GM18498 (cell line): Measurements from ENCODE around the gene TMEM256.

Experiments
- ATAC-seq: cut with Tn5 transposase; IDR thresholded peaks from one replicate; pipeline ENCODE4 v1.9.1; 2021; ENCODE audit warnings: mild to moderate bottlenecking, moderate library complexity; ENCODE audit not compliant: unreplicated experiment

Gene TMEM256

DNA sequence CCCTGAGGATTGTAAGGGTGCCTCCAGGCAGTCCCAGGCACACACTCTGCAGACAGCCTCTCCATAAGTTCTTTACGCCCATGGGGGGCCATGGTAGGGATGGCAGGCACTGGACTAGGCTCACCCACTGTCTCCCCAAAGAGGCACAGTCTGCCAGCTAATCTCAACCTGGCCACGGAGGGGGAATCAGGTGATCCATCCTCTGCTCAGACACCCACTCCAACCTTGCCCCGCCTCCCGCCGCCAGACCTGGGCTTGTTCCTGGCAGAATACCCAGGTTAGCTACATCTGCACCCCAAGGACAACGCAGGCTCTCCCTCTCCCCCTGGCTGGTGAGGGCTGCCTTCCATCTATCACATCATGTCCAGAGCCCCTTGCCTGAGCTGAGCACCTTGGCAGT is 5.0 kb upstream of the TMEM256 start:
- no peak for ATAC-seq

- ATAC-seq = no peak
Measured at GRCh38 chr17:7408252-7408727, 4.4 kb upstream of the TMEM256 start.

DNA sequence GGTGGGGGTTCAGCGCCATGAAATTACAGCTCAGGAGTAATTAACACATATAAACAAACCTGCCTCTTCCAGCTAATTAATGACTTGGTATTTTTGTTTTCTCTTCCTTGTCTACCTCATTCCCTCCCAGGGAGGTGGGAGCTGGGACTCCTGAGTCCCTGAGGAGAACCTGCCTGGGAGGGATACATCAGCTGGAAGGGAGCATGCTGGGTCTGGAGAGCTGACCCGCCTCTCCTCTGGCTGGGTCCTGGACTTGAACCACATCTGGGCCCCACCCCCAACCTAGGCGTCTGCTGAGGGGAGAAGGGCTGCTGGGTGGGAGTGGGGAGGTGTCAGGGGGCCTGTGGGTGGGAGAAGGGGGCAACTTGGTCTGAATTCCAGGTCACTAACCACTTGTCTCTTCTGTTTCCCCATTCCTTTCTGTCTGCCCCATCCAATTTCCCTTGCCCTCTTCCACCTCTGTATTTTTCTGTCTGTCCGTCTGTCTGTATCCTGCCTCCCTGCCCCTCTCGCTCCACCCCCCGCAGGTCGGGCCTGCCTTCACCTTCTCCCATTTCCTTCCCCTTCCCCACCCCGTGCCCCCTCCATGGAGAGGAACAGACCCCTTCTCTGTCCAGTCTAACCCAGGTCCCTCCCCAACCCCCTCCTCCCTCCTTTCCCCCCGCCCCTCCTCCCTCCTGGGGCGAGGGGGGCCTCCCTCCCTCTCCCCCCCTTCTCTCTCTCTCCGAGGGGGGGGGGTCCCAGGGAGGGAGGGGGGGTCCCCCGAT is 3.8 kb upstream of the TMEM256 start, which contains the start of gene NLGN2:
Gene NLGN2, plus strand, starts transcription at position 361 of the 767 bp plus-strand sequence. CDS start 411 bp downstream, outside the sequence.
- no peak for ATAC-seq

DNA sequence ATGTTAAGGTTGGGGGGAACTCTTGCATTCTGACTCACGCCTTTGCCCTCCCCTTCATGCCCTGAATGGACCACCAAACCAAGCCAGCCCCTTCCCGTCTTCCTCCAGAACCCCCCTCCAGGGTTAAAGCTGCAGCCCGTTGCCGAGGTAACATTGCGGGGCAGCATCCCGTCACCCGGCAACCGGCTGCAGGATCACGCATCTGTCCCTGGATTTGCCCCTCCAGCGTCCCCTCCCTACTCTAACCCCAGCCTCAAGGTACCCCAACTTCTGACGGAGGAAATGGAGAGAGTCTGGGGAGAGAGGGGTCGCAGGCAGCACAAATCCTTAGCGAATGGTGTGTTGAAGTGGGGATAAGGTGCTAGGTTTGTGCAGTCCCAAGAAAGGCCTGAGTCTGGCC is 3.2 kb upstream of the TMEM256 start:
- no peak for ATAC-seq

DNA sequence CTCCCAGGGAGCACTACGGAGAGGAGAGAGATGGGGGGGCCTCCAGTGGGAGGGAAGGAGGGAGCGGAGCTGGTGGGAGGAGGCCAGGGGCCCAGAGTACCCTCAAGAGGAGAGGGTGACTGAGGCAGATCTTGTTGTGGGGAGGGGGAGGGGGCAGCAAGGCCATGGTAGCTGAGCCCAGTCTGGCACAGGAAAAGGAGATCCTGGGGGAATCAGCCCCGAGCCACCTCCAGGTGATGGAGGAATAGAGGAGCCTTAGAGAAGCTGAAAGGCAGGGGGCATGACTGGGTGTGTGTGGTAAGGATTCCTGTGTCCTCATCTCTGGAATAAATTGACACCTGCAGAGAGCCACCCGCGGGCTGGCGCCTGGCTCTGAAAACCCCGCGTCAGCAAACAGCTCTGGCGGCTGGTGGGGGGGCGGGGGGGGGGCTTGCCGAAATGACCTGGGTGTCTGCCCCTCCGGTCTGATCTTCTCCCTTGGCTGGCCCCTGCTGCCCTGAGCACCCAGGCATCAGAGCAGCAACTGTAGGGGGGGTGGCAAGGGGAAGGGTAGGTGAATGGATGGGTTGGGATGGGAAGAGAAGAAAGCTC is 2.4 kb upstream of the TMEM256 start:
- no peak for ATAC-seq

DNA sequence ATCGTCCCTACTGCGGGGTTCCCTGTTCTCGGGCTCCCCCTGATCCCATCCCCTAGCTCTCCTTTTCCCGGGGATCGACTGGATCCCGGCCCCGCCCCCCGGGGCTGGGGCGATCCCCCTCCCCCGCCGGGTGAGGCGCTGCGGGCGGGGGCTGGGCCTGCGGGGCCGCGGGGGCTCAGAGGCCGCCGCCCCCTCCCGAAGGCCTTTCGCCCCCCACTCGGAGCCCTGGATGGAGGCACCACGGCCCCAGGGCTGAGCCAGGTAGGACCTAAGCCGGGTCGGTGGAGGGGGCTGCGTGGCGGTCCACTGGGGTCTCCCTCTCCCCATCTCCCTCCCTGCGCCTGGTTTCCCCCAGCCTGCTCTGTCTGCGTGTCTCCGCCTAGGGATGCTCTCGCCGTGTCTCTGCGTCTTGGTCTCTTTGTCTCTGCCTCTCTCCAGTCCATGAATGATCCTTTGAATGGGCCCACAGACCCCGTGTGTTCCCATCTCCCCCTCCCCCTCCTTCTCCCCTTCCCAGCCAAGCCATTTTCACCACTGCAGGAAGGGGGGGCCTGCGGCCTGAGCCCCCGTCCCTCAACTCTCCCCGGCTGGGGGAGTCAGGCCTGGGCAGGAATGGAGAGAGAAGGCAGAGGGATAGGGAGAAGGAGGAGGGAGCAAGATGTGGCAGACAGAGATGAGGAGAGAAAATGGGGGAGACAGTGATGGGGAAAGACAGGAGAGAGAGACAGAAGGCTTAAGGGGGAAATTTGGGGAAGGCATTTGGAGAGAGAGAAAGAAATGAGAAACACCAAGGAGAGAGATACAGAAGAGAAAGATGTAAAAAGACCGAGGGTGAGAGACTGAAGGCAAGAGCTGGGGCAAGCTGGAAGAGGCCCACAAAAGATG is 1.7 kb upstream of the TMEM256 start:
- no peak for ATAC-seq

DNA sequence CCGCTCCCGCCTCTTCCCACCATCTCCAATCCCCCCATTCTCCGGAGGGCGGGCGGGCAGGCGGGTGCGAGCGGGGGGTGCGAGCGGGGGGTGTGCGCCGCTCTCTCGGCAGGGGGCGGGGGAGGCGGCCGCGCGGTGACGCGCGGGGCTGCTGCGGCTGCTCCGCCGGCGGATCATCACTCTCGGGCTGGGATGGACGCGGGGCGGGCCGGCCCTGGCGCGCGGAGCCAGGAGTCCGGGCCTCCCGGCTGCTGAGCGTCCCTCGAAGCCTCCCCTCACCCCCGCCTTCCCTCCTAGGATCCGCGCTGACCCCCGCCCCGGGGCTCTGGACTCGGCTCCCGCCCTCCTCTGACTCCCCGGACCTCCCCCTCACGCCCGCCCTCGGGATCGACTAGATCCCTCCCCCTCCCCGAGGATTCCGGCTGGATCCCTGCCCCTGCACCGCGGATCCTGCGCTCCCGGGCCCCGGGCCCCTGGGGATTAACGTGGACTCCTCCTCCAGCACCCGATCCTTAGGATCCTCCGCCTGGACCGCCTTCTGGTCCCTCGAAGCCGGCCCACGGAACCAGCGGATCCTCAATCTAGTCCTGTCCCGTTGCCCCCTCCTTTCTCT is 946 bp upstream of the TMEM256 start:
- ATAC-seq = peak; percentile 3

DNA sequence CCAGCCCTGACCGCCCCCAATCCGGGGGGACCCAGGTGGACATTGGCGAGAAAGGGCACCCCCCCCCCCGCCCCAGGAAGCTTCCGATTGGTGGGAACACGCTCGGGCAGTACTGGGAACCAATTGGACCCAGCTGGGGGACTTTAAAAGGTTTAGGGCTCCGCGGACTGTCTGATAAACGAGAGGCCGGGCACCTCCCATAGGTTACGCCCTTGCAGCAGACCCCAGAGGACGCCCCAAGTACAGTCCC is 245 bp downstream of the TMEM256 start:
- ATAC-seq = no peak

DNA sequence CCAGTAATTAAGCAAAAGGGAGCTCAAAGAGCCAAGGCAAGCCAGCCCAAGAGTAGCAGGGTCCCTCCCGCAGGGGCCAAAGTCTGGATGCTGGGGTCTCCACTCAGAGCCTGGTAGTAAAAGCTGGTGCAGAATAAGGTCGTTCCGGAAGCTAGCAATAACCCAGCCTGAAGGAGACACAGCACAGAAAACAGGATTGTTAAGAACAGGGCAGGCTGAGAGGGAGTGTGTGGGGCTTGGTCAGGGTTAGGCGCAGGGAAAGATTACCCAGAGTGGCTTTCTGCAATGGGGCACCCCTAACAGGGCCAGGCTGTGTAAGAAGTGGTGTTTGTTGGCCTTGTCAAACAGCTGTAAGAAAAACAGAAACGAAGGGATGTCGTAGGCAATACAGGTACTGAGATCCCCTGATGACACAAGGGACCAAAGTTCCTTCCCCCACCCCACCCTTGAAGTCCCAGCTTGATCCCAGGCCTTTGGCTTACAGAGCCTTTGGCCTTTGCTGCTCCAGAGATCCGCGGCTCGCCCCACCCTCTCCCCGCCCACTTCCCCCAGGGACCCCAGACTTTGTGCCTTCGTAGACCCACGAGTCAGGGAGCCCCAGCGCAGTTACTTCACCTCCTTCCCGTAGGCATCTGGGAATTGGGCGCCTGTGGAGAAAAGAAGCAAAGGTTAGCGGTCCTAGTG is 712 bp downstream of the TMEM256 start:
- ATAC-seq = no peak

GRCh38 chr17:7398612-7399011 is 5.3 kb downstream of the TMEM256 start:
- no peak for ATAC-seq

GRCh38 chr17:7396147-7396546 is 7.8 kb downstream of the TMEM256 start:
- no peak for ATAC-seq

- ATAC-seq = peak; percentile 87
Measured at GRCh38 chr17:7394452-7395191, 9.3 kb downstream of the TMEM256 start, which contains the start of gene PLSCR3. Gene PLSCR3, minus strand, starts transcription at chr17:7394525. Its CDS starts 415 bp downstream, at chr17:7394110.

DNA sequence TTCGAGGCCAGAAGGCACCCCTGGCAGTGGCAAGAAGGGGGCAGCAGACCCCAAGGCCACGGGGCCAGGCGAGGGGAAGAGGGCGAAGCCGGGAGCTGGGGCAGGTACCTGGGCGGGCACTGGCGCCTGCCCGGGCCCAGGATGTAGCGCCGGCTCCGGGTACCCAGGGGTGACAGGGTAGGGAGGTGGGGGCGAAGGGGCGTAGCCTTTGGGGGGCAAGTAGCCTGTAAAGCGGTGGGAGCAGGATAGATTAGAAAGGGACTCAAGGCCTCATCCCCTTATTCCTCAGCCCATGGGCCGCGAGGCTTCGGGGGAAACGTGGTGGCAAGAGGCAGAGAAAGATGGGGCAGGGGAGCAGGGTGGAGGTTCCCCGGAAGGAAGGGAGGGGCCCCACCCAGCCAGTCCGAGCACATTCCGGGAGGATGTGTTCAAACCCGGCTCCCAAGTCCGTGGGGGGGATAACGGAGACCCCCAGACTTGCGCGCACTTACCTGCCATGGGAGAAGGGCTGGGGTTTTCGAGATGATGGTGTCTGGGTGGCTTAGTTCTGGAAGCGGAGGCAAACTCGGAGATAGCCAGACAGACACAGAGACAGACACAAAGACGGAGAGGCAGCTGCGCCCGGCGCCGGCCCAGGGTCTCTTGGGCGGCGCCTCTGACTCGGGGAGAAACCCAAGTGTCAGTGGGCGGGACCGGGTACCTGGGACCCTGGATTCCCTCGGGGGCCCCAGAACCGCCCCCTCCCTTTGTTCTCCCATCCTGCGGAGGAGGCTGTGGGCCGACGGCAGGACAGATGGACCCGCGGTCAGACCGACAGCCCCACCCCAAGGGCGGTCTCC is 10.1 kb downstream of the TMEM256 start:
- peak; percentile 48 for ATAC-seq

- ATAC-seq = no peak
Measured at GRCh38 chr17:7392696-7393612, 10.9 kb downstream of the TMEM256 start.

GRCh38 chr17:7391307-7391706 is 12.6 kb downstream of the TMEM256 start:
- no peak for ATAC-seq

DNA sequence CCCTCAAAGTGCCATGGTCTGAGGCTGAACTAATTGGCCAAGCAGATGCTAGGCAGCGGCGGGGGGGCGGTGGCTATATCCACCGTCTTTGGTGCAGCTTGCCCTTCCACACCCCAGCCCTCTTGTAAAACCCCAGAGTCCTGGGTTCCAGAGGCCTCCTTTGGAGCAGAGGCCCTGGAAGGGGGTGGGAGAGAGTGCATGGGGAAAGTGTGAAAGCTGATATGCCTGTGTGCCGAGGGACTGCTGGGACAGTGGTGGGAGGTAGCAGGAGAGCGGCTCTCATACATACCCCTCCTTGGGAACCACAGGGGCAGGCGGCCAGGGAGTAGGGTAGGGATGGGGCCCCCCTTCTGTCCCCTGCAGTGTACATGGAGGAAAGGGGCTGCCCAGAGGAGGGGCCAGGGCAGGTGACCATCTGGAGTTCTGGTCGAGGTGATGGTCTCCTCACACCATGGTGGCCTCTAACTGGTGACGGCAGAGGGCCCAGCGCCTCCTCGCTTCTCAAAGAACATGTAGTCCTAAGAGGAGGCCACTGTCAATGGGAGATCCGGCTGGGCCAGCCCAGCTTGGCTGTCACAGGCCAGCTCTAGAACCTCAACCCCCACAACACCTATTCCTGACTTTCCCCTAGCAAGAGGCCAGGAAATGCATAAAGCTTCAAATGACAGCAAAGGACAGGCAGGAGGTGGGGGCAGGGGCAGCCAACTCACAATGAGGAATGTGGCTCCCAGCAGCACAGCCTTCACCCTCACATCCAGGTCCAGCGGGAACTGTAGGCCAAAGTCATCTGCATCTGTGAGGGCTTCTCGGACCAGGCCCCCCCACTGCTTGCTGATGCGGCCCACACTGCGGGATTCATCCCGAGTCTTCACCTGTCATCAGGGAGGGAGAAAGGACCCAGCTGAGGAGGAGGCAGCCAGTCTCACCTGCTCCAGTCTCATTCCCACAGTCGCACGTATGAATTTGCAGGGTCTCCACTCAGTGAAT is 13.7 kb downstream of the TMEM256 start:
- ATAC-seq = no peak

- ATAC-seq = no peak
Measured at GRCh38 chr17:7388856-7389255, 15.0 kb downstream of the TMEM256 start.
